Epithelial cell of proximal tubule (primary cell): Measurements from ENCODE around the gene CD99L2. TPM values are rescaled to one million over a fixed set of nuclear protein-coding genes. Genes with fewer than 3 reads are reported as not detected.
A peak's percentile ranks its signal among the peaks of the same experiment; 100 is the strongest.

ENCODE experiments used
- DNase-seq: peaks from one replicate; pipeline ENCODE4 v3.0.0-alpha.2; 2011; ENCODE audit warnings: low read depth
- H3K4me3 ChIP-seq: 2 replicates; pipeline ENCODE4 v1.5.1; 2011; ENCODE audit warnings: low read depth, mild to moderate bottlenecking, low read length
- total RNA-seq: library from RNA; depleted of rRNA; stranded (reverse); fragments of >200 nt; gene quantifications from 2 replicates; pipeline ENCODE4 v1.2.3, GENCODE V29; 2015
- TF ChIP-seq, protein P1 (sequence below): conservative IDR thresholded peaks from 2 replicates; pipeline ENCODE4 v1.5.1; 2012; ENCODE audit warnings: low read depth, mild to moderate bottlenecking, low read length

The CD99L2 gene
- total RNA-seq, 1 donor from 2014 or later, result 32.5 TPM

DNA sequence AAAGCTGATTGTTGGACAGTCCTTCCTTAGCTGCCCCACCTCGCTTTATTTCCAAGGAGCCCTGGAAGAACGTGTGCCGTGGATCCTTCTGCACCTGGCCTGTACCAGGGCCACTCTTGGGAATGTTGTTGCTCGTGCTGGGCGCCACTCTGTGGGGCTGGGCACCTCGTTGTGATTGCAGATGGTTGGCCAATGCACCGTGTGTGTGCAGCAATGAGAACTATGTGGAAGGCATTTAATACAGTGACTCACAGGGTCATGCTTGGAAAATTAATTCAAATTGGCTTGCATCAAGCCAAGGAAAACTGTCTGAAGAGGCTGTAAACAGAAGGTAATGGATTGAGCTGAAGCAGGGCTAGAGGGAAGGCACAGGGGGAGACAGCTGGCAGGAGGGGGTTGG lies 37.0 kb upstream of the CD99L2 start:
- no peak overlapping the region for H3K4me3 ChIP-seq
- DNase-seq, result peak; percentile 59
- TF ChIP-seq, protein P1, sequence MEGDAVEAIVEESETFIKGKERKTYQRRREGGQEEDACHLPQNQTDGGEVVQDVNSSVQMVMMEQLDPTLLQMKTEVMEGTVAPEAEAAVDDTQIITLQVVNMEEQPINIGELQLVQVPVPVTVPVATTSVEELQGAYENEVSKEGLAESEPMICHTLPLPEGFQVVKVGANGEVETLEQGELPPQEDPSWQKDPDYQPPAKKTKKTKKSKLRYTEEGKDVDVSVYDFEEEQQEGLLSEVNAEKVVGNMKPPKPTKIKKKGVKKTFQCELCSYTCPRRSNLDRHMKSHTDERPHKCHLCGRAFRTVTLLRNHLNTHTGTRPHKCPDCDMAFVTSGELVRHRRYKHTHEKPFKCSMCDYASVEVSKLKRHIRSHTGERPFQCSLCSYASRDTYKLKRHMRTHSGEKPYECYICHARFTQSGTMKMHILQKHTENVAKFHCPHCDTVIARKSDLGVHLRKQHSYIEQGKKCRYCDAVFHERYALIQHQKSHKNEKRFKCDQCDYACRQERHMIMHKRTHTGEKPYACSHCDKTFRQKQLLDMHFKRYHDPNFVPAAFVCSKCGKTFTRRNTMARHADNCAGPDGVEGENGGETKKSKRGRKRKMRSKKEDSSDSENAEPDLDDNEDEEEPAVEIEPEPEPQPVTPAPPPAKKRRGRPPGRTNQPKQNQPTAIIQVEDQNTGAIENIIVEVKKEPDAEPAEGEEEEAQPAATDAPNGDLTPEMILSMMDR, result no peak

DNA sequence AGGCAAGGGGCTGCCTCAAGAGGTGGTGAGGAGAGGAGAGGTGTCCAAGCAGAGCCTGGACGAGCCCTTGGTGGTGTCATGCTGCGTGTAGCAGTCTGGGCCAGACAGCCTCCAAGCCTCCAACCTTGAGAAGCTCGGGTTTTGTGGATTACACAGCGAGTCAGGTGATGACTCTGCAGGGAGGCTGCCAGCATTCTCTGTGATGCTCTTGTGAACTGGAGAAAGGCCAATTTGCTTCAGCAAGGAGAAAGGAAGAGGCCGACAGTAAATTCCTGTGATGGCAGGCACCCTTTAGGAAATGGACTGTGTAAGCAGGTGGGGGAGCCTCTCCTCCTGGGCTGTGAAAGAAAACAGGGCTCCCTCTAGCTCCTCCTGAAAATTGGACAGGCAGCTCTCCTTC lies 36.0 kb upstream of the CD99L2 start:
- peak; percentile 66 for DNase-seq
- H3K4me3 ChIP-seq, result no peak overlapping the region
- TF ChIP-seq, protein P1, result no peak

DNA sequence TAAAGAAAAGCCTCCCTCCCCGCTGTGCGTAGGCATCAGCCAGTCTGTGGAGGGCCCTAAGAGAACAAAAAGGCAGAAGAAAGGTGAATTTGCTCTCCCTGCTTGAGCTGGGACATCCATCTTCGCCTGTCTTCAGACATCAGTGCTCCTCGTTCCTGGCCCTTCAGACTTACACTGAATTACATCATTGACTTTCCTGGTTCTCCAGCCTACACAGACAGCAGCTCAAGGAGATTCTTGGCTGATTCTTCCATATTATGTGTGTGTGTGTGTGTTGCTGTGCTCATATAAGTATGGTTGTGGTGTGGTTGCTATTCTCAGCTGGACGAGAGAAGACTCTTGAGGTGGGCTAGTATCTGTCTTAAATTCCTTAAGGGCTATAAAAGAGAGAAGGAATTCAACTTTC lies 35.5 kb upstream of the CD99L2 start:
- no peak for DNase-seq
- TF ChIP-seq, protein P1, result no peak
- no peak overlapping the region for H3K4me3 ChIP-seq

DNA sequence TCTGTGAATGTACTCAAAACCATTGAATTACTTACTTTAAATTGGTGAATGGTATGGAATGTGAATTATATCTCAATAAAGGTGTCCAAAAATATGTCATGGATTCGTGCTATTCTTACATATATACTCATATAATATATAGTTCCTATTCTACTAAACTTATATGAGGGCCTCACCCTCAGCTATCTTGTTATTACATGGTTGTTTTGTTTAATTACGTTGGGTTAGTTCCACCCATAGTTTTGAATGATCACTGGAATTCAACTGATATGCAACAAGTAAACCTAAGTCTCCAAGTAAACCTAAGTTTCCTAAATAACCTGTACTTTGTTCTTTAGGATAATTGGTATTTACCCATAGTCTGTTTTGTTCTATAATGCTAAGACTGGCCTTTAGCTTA lies 30.6 kb upstream of the CD99L2 start:
- TF ChIP-seq, protein P1, result no peak
- DNase-seq, result no peak
- H3K4me3 ChIP-seq, result no peak overlapping the region

DNA sequence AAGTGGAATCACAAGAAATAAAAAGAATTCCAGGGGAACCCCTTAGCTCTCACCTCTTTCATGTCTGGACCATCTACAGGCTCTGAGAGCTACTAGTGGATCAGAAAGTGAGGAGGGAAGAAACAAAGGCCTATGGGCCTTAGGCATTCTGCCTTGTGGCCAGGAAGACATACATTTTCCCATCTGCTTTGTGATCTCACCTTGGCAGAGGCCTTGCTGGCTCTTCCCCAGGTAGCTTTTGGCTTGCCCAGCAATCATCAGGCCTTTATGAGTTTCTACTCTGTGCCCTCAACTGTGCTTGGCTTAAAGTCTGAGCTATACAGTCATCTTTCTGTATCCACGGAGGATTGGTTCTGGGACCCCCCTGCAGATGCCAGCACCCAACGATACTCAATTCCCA lies 28.3 kb upstream of the CD99L2 start:
- DNase-seq, result no peak
- H3K4me3 ChIP-seq, result no peak overlapping the region
- TF ChIP-seq, protein P1, result no peak

DNA sequence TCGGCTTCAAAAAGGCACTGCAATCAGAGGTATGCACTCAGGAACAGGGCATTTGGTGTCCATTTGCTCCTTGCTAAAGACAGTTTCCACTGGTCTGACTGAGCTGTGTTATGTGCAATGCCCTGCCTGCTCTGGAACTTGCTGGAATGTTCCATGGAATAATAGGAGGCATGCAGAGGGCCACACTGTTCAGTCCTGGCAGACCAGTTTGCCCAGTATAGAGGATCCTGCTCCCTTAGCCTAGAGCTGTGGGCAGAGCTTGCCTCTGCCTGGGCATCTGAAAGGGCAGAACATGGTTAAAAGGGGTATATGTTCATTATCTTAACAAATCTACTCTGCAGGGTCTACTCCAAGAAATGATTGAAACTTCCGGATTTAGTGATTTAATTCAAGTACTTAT lies 27.8 kb upstream of the CD99L2 start:
- TF ChIP-seq, protein P1, result no peak
- H3K4me3 ChIP-seq, result no peak overlapping the region
- no peak for DNase-seq

DNA sequence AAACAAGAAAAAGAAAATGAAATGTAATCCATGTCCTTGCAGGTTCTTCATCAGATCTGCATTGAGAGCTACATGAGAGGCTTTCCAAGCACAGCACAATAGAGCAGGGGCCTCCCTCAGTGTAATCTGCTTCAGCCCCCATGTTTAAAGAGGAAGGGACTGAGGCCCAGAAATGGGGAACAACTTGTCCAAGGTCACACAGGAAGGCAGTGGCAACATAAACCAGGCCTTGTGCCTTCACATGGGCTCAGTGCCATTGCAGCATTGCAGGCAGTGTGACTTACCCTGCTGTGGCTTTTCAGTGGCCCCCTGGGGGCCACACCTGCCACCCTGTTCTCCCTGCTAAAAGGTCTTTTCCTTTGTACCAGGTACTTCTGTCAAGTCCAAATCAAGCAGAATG lies 20.9 kb upstream of the CD99L2 start:
- DNase-seq, result no peak
- TF ChIP-seq, protein P1, result no peak
- no peak overlapping the region for H3K4me3 ChIP-seq
